Neutrophil (primary cell): ENCODE data around the gene THAP4.

Source experiments
- H3K27ac ChIP-seq: fragments of 200-600 bp; sonication (generic); 2 replicates; pipeline ENCODE4 v1.5.1; 2016; ENCODE audit warnings: mild to moderate bottlenecking, moderate library complexity
- H3K27me3 ChIP-seq: fragments of 200-600 bp; sonication (generic); 2 replicates; pipeline ENCODE4 v1.6.0; 2016; ENCODE audit warnings: mild to moderate bottlenecking
- H3K36me3 ChIP-seq: fragments of 200-600 bp; sonication (generic); 2 replicates; pipeline ENCODE4 v1.5.1; 2017
- H3K4me1 ChIP-seq, 2 experiments: fragments of 200-600 bp in 1 of 2; sonication (generic) in 1 of 2; 1 replicate in 1 of 2; 2 replicates in 1 of 2; pipeline versions ENCODE4 v1.5.1 to v1.6.1; 2013 to 2016; ENCODE audit warnings: low read depth in 1 of 2, low read length in 1 of 2, mild to moderate bottlenecking in 1 of 2, moderate library complexity in 1 of 2; ENCODE audit not compliant: control insufficient read depth in 1 of 2, insufficient read depth in 1 of 2
- H3K4me3 ChIP-seq, 2 experiments: fragments of 200-600 bp in 1 of 2; sonication (generic) in 1 of 2; 1 replicate in 1 of 2; 2 replicates in 1 of 2; pipeline ENCODE4 v1.5.1; 2013 to 2016; ENCODE audit warnings: low read depth in 1 of 2, low read length in 1 of 2, mild to moderate bottlenecking in 1 of 2, moderate library complexity in 1 of 2
- H3K9me3 ChIP-seq: fragments of 200-600 bp; sonication (generic); 2 replicates; pipeline ENCODE4 v1.5.1; 2016
- CTCF ChIP-seq: fragments of 200-600 bp; sonication (generic); IDR thresholded peaks from 2 replicates; pipeline ENCODE4 v1.5.1; 2016; ENCODE audit warnings: antibody characterized with exemption

Gene THAP4

GRCh38 chr2:241659150-241659739 lies 22.3 kb upstream of the THAP4 start:
- H3K36me3 ChIP-seq = peaks cover 84% of the 10 kb centered on the region
- no peaks in the 10 kb centered on the region for H3K4me1 ChIP-seq
- no peak overlapping the region for H3K27ac ChIP-seq
- H3K9me3 ChIP-seq = no peaks in the 10 kb centered on the region
- H3K4me3 ChIP-seq = no peak overlapping the region
- no peak for TF ChIP-seq CTCF
- H3K27me3 ChIP-seq = no peaks in the 10 kb centered on the region

- Histone ChIP-seq H3K27me3 (no peaks in the 10 kb centered on the region), H3K27ac (no peak overlapping the region), H3K4me3 (no peak overlapping the region), H3K36me3 (peaks cover 92% of the 10 kb centered on the region), H3K4me1 (no peaks in the 10 kb centered on the region), H3K9me3 (no peaks in the 10 kb centered on the region)
- TF ChIP-seq CTCF = no peak
Observed at GRCh38 chr2:241658296-241658695, 21.3 kb upstream of the THAP4 start.

GRCh38 chr2:241657786-241658254 lies 20.9 kb upstream of the THAP4 start:
- TF ChIP-seq CTCF = no peak
- Histone ChIP-seq H3K4me3 (no peak overlapping the region), H3K27ac (no peak overlapping the region), H3K4me1 (no peaks in the 10 kb centered on the region), H3K36me3 (peaks cover 96% of the 10 kb centered on the region), H3K9me3 (no peaks in the 10 kb centered on the region), H3K27me3 (no peaks in the 10 kb centered on the region)

GRCh38 chr2:241656190-241656741 lies 19.3 kb upstream of the THAP4 start:
- Histone ChIP-seq H3K27me3 (no peaks in the 10 kb centered on the region), H3K4me1 (no peaks in the 10 kb centered on the region), H3K9me3 (no peaks in the 10 kb centered on the region), H3K27ac (no peak overlapping the region), H3K4me3 (no peak overlapping the region), H3K36me3 (peaks cover 98% of the 10 kb centered on the region)
- TF ChIP-seq CTCF = no peak

GRCh38 chr2:241655516-241656189 lies 18.7 kb upstream of the THAP4 start:
- Histone ChIP-seq H3K27ac (no peak overlapping the region), H3K4me1 (no peaks in the 10 kb centered on the region), H3K4me3 (no peak overlapping the region), H3K36me3 (peaks cover 98% of the 10 kb centered on the region), H3K9me3 (no peaks in the 10 kb centered on the region), H3K27me3 (no peaks in the 10 kb centered on the region)
- no peak for TF ChIP-seq CTCF
